GM21381 (cell line): ENCODE measurements around the gene PQBP1.
"Not testable (repeated sequence)": the region's sequence is repeated elsewhere in the genome, so short reads cannot be mapped to it uniquely, and the experiment has no call there.

Experiments
- ATAC-seq: cut with Tn5 transposase; IDR thresholded peaks from one replicate; pipeline ENCODE4 v1.9.1; 2021; ENCODE audit warnings: mild to moderate bottlenecking, moderate library complexity; ENCODE audit not compliant: unreplicated experiment

The PQBP1 gene

GRCh38 chrX:48897625-48898306, at the start of gene PQBP1, which contains the start of gene TIMM17B:
PQBP1 (plus strand) TSS chrX:48897930; CDS start chrX:48898510, 580 bp downstream.
TIMM17B (minus strand) TSS chrX:48897768; CDS start chrX:48897749, 19 bp downstream.
- ATAC-seq: peak; percentile 90

- ATAC-seq: no peak
These were observed 48.9 kb upstream of the PQBP1 start for GRCh38 chrX:48848847-48849246.

GRCh38 chrX:48852857-48853256, 44.9 kb upstream of the PQBP1 start:
- no peak for ATAC-seq

GRCh38 chrX:48853494-48853893, 44.2 kb upstream of the PQBP1 start:
- not testable (repeated sequence) for ATAC-seq

GRCh38 chrX:48854121-48854804, 43.5 kb upstream of the PQBP1 start:
- ATAC-seq: not testable (repeated sequence)

- ATAC-seq: no peak
These were observed 42.8 kb upstream of the PQBP1 start for GRCh38 chrX:48854898-48855297.

- no peak for ATAC-seq
These were observed 33.5 kb upstream of the PQBP1 start for GRCh38 chrX:48864210-48864609.

- ATAC-seq: not testable (repeated sequence)
These were observed 25.7 kb upstream of the PQBP1 start for GRCh38 chrX:48872017-48872416.

GRCh38 chrX:48876944-48877343, 20.8 kb upstream of the PQBP1 start:
- not testable (repeated sequence) for ATAC-seq

- ATAC-seq: no peak
These were observed 14.0 kb upstream of the PQBP1 start for GRCh38 chrX:48883729-48884128.

- not testable (repeated sequence) for ATAC-seq
These were observed 11.1 kb upstream of the PQBP1 start for GRCh38 chrX:48886586-48886985.

- ATAC-seq: no peak
These were observed 7.3 kb upstream of the PQBP1 start for GRCh38 chrX:48890296-48890925.

GRCh38 chrX:48890934-48891401, 6.8 kb upstream of the PQBP1 start:
- ATAC-seq: peak; percentile 27

- ATAC-seq: peak; percentile 80
These were observed 6.1 kb upstream of the PQBP1 start for GRCh38 chrX:48891402-48892288.

- no peak for ATAC-seq
These were observed 4.8 kb upstream of the PQBP1 start for GRCh38 chrX:48892896-48893295.

- ATAC-seq: no peak
These were observed 4.0 kb upstream of the PQBP1 start for GRCh38 chrX:48893556-48894348.

GRCh38 chrX:48894891-48895290, 2.8 kb upstream of the PQBP1 start:
- ATAC-seq: no peak

- no peak for ATAC-seq
These were observed 1.1 kb upstream of the PQBP1 start for GRCh38 chrX:48896611-48897011.

GRCh38 chrX:48897157-48897624, 539 bp upstream of the PQBP1 start:
- peak; percentile 16 for ATAC-seq

- ATAC-seq: no peak
These were observed 1.3 kb downstream of the PQBP1 start for GRCh38 chrX:48899078-48899410.
